Activated gamma-delta T cell treated with anti-CD3 and anti-CD28 coated beads, Interleukin-2, amount 50 U/mL, for 16 hours (primary cell): ENCODE measurements around the gene LIN37.
"Not testable (repeated sequence)": the region's sequence is repeated elsewhere in the genome, so short reads cannot be mapped to it uniquely, and the experiment has no call there.

Experiments used
- DNase-seq: peaks from one replicate; pipeline ENCODE4 v3.0.0-alpha.2; 2020; ENCODE audit warnings: low read depth

The LIN37 gene

GRCh38 chr19:35789978-35790944 lies 41.9 kb downstream of the LIN37 start:
- no peak for DNase-seq

- DNase-seq = no peak
These were observed 42.8 kb downstream of the LIN37 start for GRCh38 chr19:35790981-35791813.

GRCh38 chr19:35791814-35792279 lies 43.5 kb downstream of the LIN37 start:
- no peak for DNase-seq

- DNase-seq = no peak
These were observed 43.9 kb downstream of the LIN37 start for GRCh38 chr19:35792312-35792711.

GRCh38 chr19:35792888-35793287 lies 44.5 kb downstream of the LIN37 start:
- DNase-seq = no peak

- DNase-seq = no peak
These were observed 45.2 kb downstream of the LIN37 start for GRCh38 chr19:35793381-35794165.

GRCh38 chr19:35795564-35795963 lies 47.2 kb downstream of the LIN37 start:
- DNase-seq = not testable (repeated sequence)

GRCh38 chr19:35796645-35797542 lies 48.5 kb downstream of the LIN37 start:
- DNase-seq = no peak

GRCh38 chr19:35797663-35798062 lies 49.3 kb downstream of the LIN37 start:
- no peak for DNase-seq

GRCh38 chr19:35801828-35802227 lies 53.5 kb downstream of the LIN37 start:
- no peak for DNase-seq
